Fibroblast of lung (primary cell): Measurements from ENCODE around the gene WIZ. TPM values are rescaled to one million over a fixed set of nuclear protein-coding genes. Genes with fewer than 3 reads are reported as not detected.

Experiments used
- DNase-seq, 2 donors: peaks; one replicate each; pipeline versions ENCODE4 v3.0.0 to v3.0.0-alpha.2; 2010; ENCODE audit warnings: low read depth in 2 of 2
- H2AFZ ChIP-seq: 2 replicates; pipeline ENCODE4 v1.5.1; 2012; ENCODE audit warnings: low read length, control low read depth, inconsistent platforms
- H3K27ac ChIP-seq: 2 replicates; pipeline ENCODE4 v1.5.1; 2011; ENCODE audit warnings: low read length, control low read depth; ENCODE audit not compliant: insufficient read depth
- H3K27me3 ChIP-seq: 2 replicates; pipeline ENCODE4 v1.5.1; 2011; ENCODE audit warnings: mild to moderate bottlenecking, low read length; ENCODE audit not compliant: control insufficient read depth, insufficient read depth
- H3K36me3 ChIP-seq: 2 replicates; pipeline ENCODE4 v1.5.1; 2011; ENCODE audit warnings: low read length; ENCODE audit not compliant: control insufficient read depth, insufficient read depth
- H3K4me1 ChIP-seq: 2 replicates; pipeline ENCODE4 v1.5.1; 2011; ENCODE audit warnings: low read length; ENCODE audit not compliant: control insufficient read depth, insufficient read depth; ENCODE audit errors: extremely low read depth
- H3K4me2 ChIP-seq: 2 replicates; pipeline ENCODE4 v1.5.1; 2011; ENCODE audit warnings: low read length, control low read depth; ENCODE audit not compliant: insufficient read depth; ENCODE audit errors: extremely low read depth
- H3K4me3 ChIP-seq, 4 experiments: fragments of 200-600 bp in 1 of 4; sonication (generic) in 1 of 4; replicated peaks in 1 of 4; 2 replicates each; pipeline ENCODE4 v1.5.1; 2011 to 2016; ENCODE audit warnings: low read length in 4 of 4, low read depth in 3 of 4, mild to moderate bottlenecking in 3 of 4, control low read depth in 2 of 4, inconsistent platforms in 1 of 4, mixed read lengths in 1 of 4; ENCODE audit not compliant: insufficient read depth in 1 of 4; ENCODE audit errors: control extremely low read depth in 1 of 4
- H3K79me2 ChIP-seq: 2 replicates; pipeline ENCODE4 v1.5.1; 2012; ENCODE audit warnings: mild to moderate bottlenecking, low read length, inconsistent platforms; ENCODE audit not compliant: control insufficient read depth, insufficient read depth
- H3K9ac ChIP-seq: 2 replicates; pipeline ENCODE4 v1.5.1; 2011; ENCODE audit warnings: mild to moderate bottlenecking, low read length, control low read depth; ENCODE audit not compliant: insufficient read depth
- H3K9me3 ChIP-seq: 2 replicates; pipeline ENCODE4 v1.5.1; 2012; ENCODE audit warnings: low read depth, low read length; ENCODE audit not compliant: control insufficient read depth, insufficient read depth
- H4K20me1 ChIP-seq: 2 replicates; pipeline ENCODE4 v1.5.1; 2011; ENCODE audit warnings: low read length; ENCODE audit not compliant: control insufficient read depth, insufficient read depth; ENCODE audit errors: extremely low read depth
- EZH2 ChIP-seq: IDR thresholded peaks from 2 replicates; pipeline ENCODE4 v1.5.1; 2012; ENCODE audit warnings: low read length, control low read depth, mild to moderate bottlenecking; ENCODE audit errors: missing control alignments
- polyA plus RNA-seq, 2 donors: library from polyadenylated mRNA; depleted of rRNA in 1 of 2; stranded (reverse) in 1 of 2; unstranded in 1 of 2; fragments of >200 nt; gene quantifications; 2 replicates each; pipeline ENCODE4 v1.2.1, GENCODE V29; 2011 to 2012; ENCODE audit warnings: missing spikeins in 1 of 2
- total RNA-seq: library from RNA; depleted of rRNA; stranded (reverse); fragments of >200 nt; gene quantifications from 2 replicates; pipeline ENCODE4 v1.2.1, GENCODE V29; 2014
- TF ChIP-seq, protein P1 (sequence below), 2 donors: IDR thresholded peaks in 1 of 2; conservative IDR thresholded peaks in 1 of 2; 1 replicate in 1 of 2; 2 replicates in 1 of 2; pipeline ENCODE4 v1.5.1; 2011 to 2012; ENCODE audit warnings: low read length in 2 of 2, control low read depth in 1 of 2, inconsistent platforms in 1 of 2, low read depth in 1 of 2, mild to moderate bottlenecking in 1 of 2

WIZ gene
- total and polyA plus RNA-seq, 2 donors (not counting 1 experiment from before 2014, with no cell fraction given) = 7.5 to 9.7 TPM

DNA sequence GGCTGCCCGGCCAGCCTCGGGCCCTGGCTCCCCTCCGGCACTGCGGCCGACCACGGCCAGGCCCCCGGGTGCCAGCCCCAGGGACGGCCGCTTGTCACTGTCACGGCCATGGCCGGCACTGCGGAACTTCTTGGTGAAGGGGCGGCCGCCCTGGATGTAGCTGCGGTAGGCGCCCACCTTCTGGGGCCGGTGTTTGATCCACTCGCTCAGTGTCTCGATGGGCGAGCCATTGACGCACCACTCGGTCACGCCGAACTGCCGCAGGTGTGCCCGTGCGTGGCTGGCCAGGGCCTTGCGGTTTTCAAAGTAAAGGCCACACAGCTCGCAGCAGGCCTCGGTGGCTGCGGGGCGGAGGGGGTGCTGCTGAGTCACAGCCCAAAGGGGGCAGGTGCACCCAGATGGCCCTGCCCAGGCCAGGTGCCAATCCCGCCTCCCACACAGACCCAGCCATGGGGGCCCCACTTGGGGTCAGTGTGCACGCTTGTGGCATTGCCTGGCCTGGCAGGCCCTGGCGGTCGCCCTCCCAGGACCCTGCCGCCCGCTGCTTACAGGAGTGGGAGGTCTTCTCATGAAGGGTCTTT lies 25.0 kb downstream of the WIZ start:
- Histone ChIP-seq H3K4me2 (no peak overlapping the region), H2AFZ (no peak overlapping the region), H3K9me3 (no peaks in the 10 kb centered on the region), H3K36me3 (peaks cover 31% of the 10 kb centered on the region), H3K4me1 (no peaks in the 10 kb centered on the region), H3K4me3 (no peak overlapping the region), H3K27me3 (no peaks in the 10 kb centered on the region), H3K79me2 (peaks cover 15% of the 10 kb centered on the region), H3K9ac (no peak overlapping the region), H3K27ac (no peak overlapping the region), H4K20me1 (no peaks in the 10 kb centered on the region)
- DNase-seq = no peak
- TF ChIP-seq, protein P1, sequence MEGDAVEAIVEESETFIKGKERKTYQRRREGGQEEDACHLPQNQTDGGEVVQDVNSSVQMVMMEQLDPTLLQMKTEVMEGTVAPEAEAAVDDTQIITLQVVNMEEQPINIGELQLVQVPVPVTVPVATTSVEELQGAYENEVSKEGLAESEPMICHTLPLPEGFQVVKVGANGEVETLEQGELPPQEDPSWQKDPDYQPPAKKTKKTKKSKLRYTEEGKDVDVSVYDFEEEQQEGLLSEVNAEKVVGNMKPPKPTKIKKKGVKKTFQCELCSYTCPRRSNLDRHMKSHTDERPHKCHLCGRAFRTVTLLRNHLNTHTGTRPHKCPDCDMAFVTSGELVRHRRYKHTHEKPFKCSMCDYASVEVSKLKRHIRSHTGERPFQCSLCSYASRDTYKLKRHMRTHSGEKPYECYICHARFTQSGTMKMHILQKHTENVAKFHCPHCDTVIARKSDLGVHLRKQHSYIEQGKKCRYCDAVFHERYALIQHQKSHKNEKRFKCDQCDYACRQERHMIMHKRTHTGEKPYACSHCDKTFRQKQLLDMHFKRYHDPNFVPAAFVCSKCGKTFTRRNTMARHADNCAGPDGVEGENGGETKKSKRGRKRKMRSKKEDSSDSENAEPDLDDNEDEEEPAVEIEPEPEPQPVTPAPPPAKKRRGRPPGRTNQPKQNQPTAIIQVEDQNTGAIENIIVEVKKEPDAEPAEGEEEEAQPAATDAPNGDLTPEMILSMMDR (conservative IDR thresholded peaks at IDR 0.05 in 1 of 2, IDR thresholded peaks at IDR 0.05 in 1 of 2; ENCODE audit: low read depth in 1 of 2, low read length in 2 of 2) = no peak
- TF ChIP-seq EZH2 = no peak

DNA sequence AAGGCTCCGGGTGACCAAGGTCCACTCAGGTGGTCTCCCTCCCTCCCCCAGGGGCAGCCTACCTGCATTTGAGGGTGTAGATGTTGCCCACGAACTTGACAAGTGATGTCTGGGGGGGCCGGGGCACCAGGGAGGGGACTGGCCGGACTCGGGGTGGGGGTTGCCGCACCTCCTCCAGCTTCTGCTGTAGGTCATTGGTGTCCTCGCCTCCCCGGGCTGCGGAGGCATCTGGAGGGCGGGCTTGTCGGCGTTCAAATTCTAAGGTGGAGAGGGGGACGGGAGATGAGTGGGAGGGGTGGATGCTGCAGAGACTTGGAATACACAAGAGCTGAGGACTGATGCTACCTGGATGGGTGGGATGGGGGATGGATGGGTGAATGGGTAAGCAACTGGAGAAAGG lies 25.6 kb downstream of the WIZ start:
- no peak overlapping the region for H3K4me3 ChIP-seq
- no peaks in the 10 kb centered on the region for H3K27me3 ChIP-seq
- peaks cover 31% of the 10 kb centered on the region for H3K36me3 ChIP-seq
- DNase-seq = no peak
- no peak overlapping the region for H2AFZ ChIP-seq
- no peaks in the 10 kb centered on the region for H3K4me1 ChIP-seq
- H3K9me3 ChIP-seq = no peaks in the 10 kb centered on the region
- TF ChIP-seq EZH2 = no peak
- TF ChIP-seq, protein P1 (conservative IDR thresholded peaks at IDR 0.05 in 1 of 2, IDR thresholded peaks at IDR 0.05 in 1 of 2; ENCODE audit: low read depth in 1 of 2, low read length in 2 of 2) = no peak
- H3K4me2 ChIP-seq = no peak overlapping the region
- no peaks in the 10 kb centered on the region for H4K20me1 ChIP-seq
- no peak overlapping the region for H3K9ac ChIP-seq
- peaks cover 10% of the 10 kb centered on the region for H3K79me2 ChIP-seq
- no peak overlapping the region for H3K27ac ChIP-seq

DNA sequence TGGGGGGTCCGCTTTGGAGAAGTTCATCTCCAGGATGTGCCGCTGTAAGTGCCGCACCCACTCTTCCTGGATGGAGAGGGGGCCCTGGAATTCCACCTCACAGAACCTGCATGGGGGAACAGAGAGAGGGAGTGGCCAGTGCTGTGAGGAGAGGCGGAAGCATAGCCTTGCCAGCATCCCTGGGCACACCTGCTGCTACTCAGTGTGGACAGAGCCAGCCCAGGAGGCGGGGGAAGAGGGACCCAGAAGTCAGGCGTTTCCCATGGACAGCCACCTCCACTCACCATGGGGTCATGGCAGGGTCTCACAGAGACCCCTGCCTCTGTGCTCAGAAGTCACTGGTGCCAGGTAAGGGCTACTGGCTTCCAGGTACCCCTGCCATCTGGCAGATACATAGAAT lies 26.6 kb downstream of the WIZ start:
- no peak overlapping the region for H2AFZ ChIP-seq
- peaks cover 28% of the 10 kb centered on the region for H3K36me3 ChIP-seq
- no peak overlapping the region for H3K4me2 ChIP-seq
- peaks cover 9% of the 10 kb centered on the region for H3K79me2 ChIP-seq
- no peak overlapping the region for H3K9ac ChIP-seq
- H4K20me1 ChIP-seq = no peaks in the 10 kb centered on the region
- no peaks in the 10 kb centered on the region for H3K4me1 ChIP-seq
- no peak overlapping the region for H3K4me3 ChIP-seq
- H3K27ac ChIP-seq = no peak overlapping the region
- no peaks in the 10 kb centered on the region for H3K9me3 ChIP-seq
- H3K27me3 ChIP-seq = no peaks in the 10 kb centered on the region
- DNase-seq = no peak
- TF ChIP-seq EZH2 = no peak
- TF ChIP-seq, protein P1 (conservative IDR thresholded peaks at IDR 0.05 in 1 of 2, IDR thresholded peaks at IDR 0.05 in 1 of 2; ENCODE audit: low read depth in 1 of 2, low read length in 2 of 2) = no peak
